ENCODE data around the gene THOC2.
"Not testable (repeated sequence)": the region's sequence is repeated elsewhere in the genome, so short reads cannot be mapped to it uniquely, and the experiment has no call there.

Gene THOC2

GRCh38 chrX:123736333-123736921, 3.6 kb upstream of the THOC2 start:
- H3K9ac ChIP-seq (ENCODE audit: insufficient read length, low read depth) = no peak overlapping the region
- no peak for TF ChIP-seq YY1 (IDR thresholded peaks at IDR 0.05; ENCODE audit: insufficient read depth, insufficient read length)
- no peak overlapping the region for H3K4me3 ChIP-seq (ENCODE audit: insufficient read length, low read depth)
- no peaks in the 10 kb centered on the region for H3K9me3 ChIP-seq (ENCODE audit: insufficient read depth, low read length)
- DNase-seq (ENCODE audit: low read depth, low spot score) = no peak
- H3K4me1 ChIP-seq (ENCODE audit: insufficient read depth, insufficient read length) = no peaks in the 10 kb centered on the region
- no peaks in the 10 kb centered on the region for H3K27me3 ChIP-seq (ENCODE audit: insufficient read depth, insufficient read length)
- H3K36me3 ChIP-seq (ENCODE audit: insufficient read depth, insufficient read length, low read length) = no peaks in the 10 kb centered on the region

- not testable (repeated sequence) for DNase-seq (ENCODE audit: low read depth, low spot score); H3K27me3 ChIP-seq (ENCODE audit: insufficient read depth, insufficient read length); H3K9me3 ChIP-seq (ENCODE audit: insufficient read depth, low read length); H3K36me3 ChIP-seq (ENCODE audit: insufficient read depth, insufficient read length, low read length); H3K9ac ChIP-seq (ENCODE audit: insufficient read length, low read depth); H3K4me3 ChIP-seq (ENCODE audit: insufficient read length, low read depth); H3K4me1 ChIP-seq (ENCODE audit: insufficient read depth, insufficient read length)
Observed at GRCh38 chrX:123735137-123735536, 2.3 kb upstream of the THOC2 start.

GRCh38 chrX:123734079-123734478, 1.2 kb upstream of the THOC2 start:
- H3K9ac ChIP-seq (ENCODE audit: insufficient read length, low read depth); H3K9me3 ChIP-seq (ENCODE audit: insufficient read depth, low read length); DNase-seq (ENCODE audit: low read depth, low spot score); H3K4me3 ChIP-seq (ENCODE audit: insufficient read length, low read depth); H3K27me3 ChIP-seq (ENCODE audit: insufficient read depth, insufficient read length); H3K4me1 ChIP-seq (ENCODE audit: insufficient read depth, insufficient read length); H3K36me3 ChIP-seq (ENCODE audit: insufficient read depth, insufficient read length, low read length): not testable (repeated sequence)

- Histone ChIP-seq H3K4me1 (ENCODE audit: insufficient read depth, insufficient read length) (no peaks in the 10 kb centered on the region), H3K36me3 (ENCODE audit: insufficient read depth, insufficient read length, low read length) (no peaks in the 10 kb centered on the region), H3K9ac (ENCODE audit: insufficient read length, low read depth) (peak overlapping the region; percentile 81), H3K9me3 (ENCODE audit: insufficient read depth, low read length) (no peaks in the 10 kb centered on the region), H3K4me3 (ENCODE audit: insufficient read length, low read depth) (peak overlapping the region; percentile 63), H3K27me3 (ENCODE audit: insufficient read depth, insufficient read length) (no peaks in the 10 kb centered on the region)
- no peak for DNase-seq (ENCODE audit: low read depth, low spot score)
- TF ChIP-seq YY1 (IDR thresholded peaks at IDR 0.05; ENCODE audit: insufficient read depth, insufficient read length) = no peak
Observed at GRCh38 chrX:123731987-123732669, 724 bp downstream of the THOC2 start.

- no peaks in the 10 kb centered on the region for H3K9me3 ChIP-seq (ENCODE audit: insufficient read depth, low read length)
- H3K36me3 ChIP-seq (ENCODE audit: insufficient read depth, insufficient read length, low read length) = no peaks in the 10 kb centered on the region
- peak overlapping the region; percentile 63 for H3K4me3 ChIP-seq (ENCODE audit: insufficient read length, low read depth)
- peak overlapping the region; percentile 42 for H3K9ac ChIP-seq (ENCODE audit: insufficient read length, low read depth)
- no peaks in the 10 kb centered on the region for H3K4me1 ChIP-seq (ENCODE audit: insufficient read depth, insufficient read length)
- H3K27me3 ChIP-seq (ENCODE audit: insufficient read depth, insufficient read length) = no peaks in the 10 kb centered on the region
- DNase-seq (ENCODE audit: low read depth, low spot score) = no peak
- TF ChIP-seq YY1 (IDR thresholded peaks at IDR 0.05; ENCODE audit: insufficient read depth, insufficient read length) (no peak), SUZ12 (IDR thresholded peaks at IDR 0.05; ENCODE audit: extremely low read depth, insufficient read depth, insufficient read length) (no peak), ZNF274 (IDR thresholded peaks at IDR 0.05; ENCODE audit: low read depth, low read length) (no peak)
Observed at GRCh38 chrX:123731258-123731986, 1.4 kb downstream of the THOC2 start.

- H3K4me3 ChIP-seq (ENCODE audit: insufficient read length, low read depth) = no peak overlapping the region
- no peak for DNase-seq (ENCODE audit: low read depth, low spot score)
- TF ChIP-seq ZNF274 (IDR thresholded peaks at IDR 0.05; ENCODE audit: low read depth, low read length) (no peak), SUZ12 (IDR thresholded peaks at IDR 0.05; ENCODE audit: extremely low read depth, insufficient read depth, insufficient read length) (no peak), YY1 (IDR thresholded peaks at IDR 0.05; ENCODE audit: insufficient read depth, insufficient read length) (no peak)
- H3K27me3 ChIP-seq (ENCODE audit: insufficient read depth, insufficient read length) = no peaks in the 10 kb centered on the region
- no peaks in the 10 kb centered on the region for H3K4me1 ChIP-seq (ENCODE audit: insufficient read depth, insufficient read length)
- no peaks in the 10 kb centered on the region for H3K36me3 ChIP-seq (ENCODE audit: insufficient read depth, insufficient read length, low read length)
- H3K9ac ChIP-seq (ENCODE audit: insufficient read length, low read depth) = no peak overlapping the region
- H3K9me3 ChIP-seq (ENCODE audit: insufficient read depth, low read length) = no peaks in the 10 kb centered on the region
Observed at GRCh38 chrX:123728554-123728953, 4.3 kb downstream of the THOC2 start.

DNA sequence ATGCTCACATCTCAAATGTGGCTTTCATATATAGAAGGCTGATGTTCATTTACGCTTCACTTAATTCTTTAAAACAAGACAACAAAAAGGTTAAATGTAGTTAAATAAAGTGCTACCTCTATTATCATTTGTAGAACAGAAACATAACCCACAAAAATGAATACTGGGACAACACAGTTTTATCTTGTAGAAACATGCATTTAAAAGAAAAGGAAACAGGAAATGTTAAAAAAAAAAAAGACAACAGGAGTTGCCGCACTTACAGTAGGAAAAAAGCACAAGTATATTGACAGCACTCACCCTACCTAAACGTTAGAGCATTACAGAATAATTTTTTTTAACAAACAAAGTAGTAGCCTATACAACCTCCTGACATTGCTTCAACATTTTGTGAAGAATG, 4.8 kb downstream of the THOC2 start:
- Histone ChIP-seq H3K4me3 (ENCODE audit: insufficient read length, low read depth) (no peak overlapping the region), H3K4me1 (ENCODE audit: insufficient read depth, insufficient read length) (no peaks in the 10 kb centered on the region), H3K9ac (ENCODE audit: insufficient read length, low read depth) (no peak overlapping the region), H3K9me3 (ENCODE audit: insufficient read depth, low read length) (no peaks in the 10 kb centered on the region), H3K27me3 (ENCODE audit: insufficient read depth, insufficient read length) (no peaks in the 10 kb centered on the region), H3K36me3 (ENCODE audit: insufficient read depth, insufficient read length, low read length) (no peaks in the 10 kb centered on the region)
- no peak for DNase-seq (ENCODE audit: low read depth, low spot score)
- TF ChIP-seq SUZ12 (IDR thresholded peaks at IDR 0.05; ENCODE audit: extremely low read depth, insufficient read depth, insufficient read length) = no peak
- no peak for TF ChIP-seq YY1 (IDR thresholded peaks at IDR 0.05; ENCODE audit: insufficient read depth, insufficient read length)
- TF ChIP-seq ZNF274 (IDR thresholded peaks at IDR 0.05; ENCODE audit: low read depth, low read length) = no peak

DNA sequence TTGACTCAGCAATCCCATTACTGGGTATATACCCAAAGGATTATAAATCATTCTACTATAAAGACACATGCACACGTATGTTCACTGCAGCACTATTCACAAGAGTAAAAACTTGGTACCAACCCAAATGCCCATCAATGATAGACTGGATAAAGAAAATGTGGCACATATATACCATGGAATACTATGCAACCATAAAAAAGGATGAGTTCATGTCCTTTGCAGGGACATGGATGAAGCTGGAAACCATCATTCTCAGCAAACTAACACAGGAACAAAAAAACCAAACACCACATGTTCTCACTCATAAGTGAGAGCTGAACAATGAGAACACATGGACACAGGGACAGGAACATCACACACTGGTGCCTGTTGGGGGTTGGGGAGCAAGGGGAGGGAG, 10.7 kb downstream of the THOC2 start:
- not testable (repeated sequence) for H3K36me3 ChIP-seq (ENCODE audit: insufficient read depth, insufficient read length, low read length); H3K4me1 ChIP-seq (ENCODE audit: insufficient read depth, insufficient read length); H3K27me3 ChIP-seq (ENCODE audit: insufficient read depth, insufficient read length)

More for the DNA sequence above, 10.7 kb downstream of the THOC2 start:
- not testable (repeated sequence) for H3K9me3 ChIP-seq (ENCODE audit: insufficient read depth, low read length); DNase-seq (ENCODE audit: low read depth, low spot score); H3K9ac ChIP-seq (ENCODE audit: insufficient read length, low read depth); H3K4me3 ChIP-seq (ENCODE audit: insufficient read length, low read depth)
